Skin of body (tissue), 2 donors: ENCODE measurements around the gene CAST. TPM values are rescaled to one million over a fixed set of nuclear protein-coding genes. Genes with fewer than 3 reads are reported as not detected.

Source experiments
- DNase-seq: peaks from one replicate; lab custom pipeline; 2025; lab: John Stamatoyannopoulos, UW
- total RNA-seq: library from RNA; depleted of rRNA; stranded (reverse); fragments of >200 nt; gene quantifications from one replicate; pipeline ENCODE4 v1.2.3, GENCODE V29; 2014

The CAST gene
- total RNA-seq, 1 donor from 2014 or later, result 163 TPM

- DNase-seq, result no peak
Measured at GRCh38 chr5:96817506-96817905, 155.3 kb downstream of the CAST start.

- DNase-seq, result no peak
Measured at GRCh38 chr5:96818125-96818788, 156.1 kb downstream of the CAST start.

- no peak for DNase-seq
Measured at GRCh38 chr5:96819806-96820205, 157.6 kb downstream of the CAST start.

DNA sequence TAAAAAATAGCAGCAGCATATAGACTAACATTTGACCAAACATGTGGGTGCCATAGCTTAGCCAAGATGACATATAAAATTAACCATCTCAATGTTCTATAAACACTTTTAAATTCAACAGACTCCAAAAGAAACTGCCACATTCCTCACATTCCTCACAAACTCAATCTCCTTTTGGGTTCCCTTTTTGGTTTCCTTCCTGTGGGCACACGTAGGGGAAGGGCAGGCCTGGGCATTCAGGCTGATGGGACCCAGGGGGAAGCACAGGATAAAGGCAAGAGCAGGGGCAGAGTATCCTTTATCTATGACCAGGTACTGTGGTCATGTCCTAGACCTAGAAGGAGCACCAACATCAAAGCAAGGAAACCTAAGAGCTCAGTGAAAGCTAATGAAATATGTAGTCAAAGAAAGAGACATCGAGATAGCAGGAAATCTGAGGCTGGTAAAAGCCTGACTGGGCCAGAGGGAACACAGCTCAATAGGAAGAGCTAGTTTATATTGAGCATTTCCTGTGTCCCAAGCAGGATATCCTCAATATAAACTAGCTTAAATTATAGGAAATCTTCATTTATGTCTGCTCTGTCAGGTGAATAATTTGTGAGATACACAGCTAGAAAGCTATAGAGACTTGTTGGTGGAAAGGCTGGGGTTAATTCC, 159.2 kb downstream of the CAST start:
- DNase-seq, result no peak

GRCh38 chr5:96822686-96823459, 160.7 kb downstream of the CAST start:
- DNase-seq, result no peak

- DNase-seq, result no peak
Measured at GRCh38 chr5:96823900-96824380, 161.8 kb downstream of the CAST start.

Other genes starting within 250 kb of the CAST start
- gene PCSK1, start 229.1 kb upstream of the CAST start, total RNA-seq, result under 0.01 TPM
- gene ERAP1, start 145.6 kb downstream of the CAST start, total RNA-seq, result 34.1 TPM
- gene ERAP2, start 214.1 kb downstream of the CAST start, total RNA-seq, result 2.2 TPM